Measurements from ENCODE around the gene EPM2A. TPM values are rescaled to one million over a fixed set of nuclear protein-coding genes. Genes with fewer than 3 reads are reported as not detected.

Gene EPM2A
- total RNA-seq, 2 donors from 2014 or later: 3.7 to 4.8 TPM

DNA sequence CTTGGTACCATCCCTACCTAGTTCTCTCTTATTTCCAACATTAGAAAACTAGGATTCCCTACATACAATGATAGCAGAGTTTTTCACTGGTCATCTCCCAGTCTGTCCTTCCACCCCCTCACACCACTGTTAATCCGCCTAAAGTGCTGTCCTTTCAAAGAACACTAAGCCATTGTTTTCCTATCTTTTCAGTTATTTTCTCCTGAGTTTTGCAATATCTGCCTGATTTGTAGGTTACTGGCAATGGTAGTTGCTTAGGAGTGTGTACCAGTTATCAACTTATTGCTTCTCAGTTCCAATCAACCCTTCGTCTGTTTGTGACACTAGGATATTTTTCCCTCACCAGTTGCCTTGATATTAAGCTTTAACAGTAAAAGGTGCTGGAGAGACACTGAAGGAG is 135.0 kb downstream of the EPM2A start:
- no peaks in the 10 kb centered on the region for H3K36me3 ChIP-seq

DNA sequence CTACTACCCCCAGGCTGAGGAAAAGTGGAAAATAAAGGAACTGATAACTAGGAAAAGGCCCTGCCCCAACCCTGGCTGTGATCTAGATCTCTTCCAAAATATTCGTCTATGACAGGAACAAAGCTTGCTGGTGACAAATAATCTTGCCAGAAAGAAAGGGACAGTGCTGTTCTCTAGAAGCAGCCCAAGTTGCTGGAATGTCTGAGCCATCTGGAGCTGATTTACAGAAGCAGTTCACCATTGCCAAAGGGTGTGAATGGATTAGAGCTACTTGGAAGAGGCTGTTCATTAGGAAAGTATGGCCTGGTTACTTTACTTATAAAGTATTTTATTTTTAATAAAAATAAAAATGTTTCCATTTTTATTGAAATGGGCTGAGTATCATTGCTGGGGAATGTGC is 146.3 kb downstream of the EPM2A start:
- no peak overlapping the region for H3K9ac ChIP-seq (ENCODE audit: low read depth in 2 of 2, low read length in 2 of 2)

More for the DNA sequence above, 135.0 kb downstream of the EPM2A start:
- Histone ChIP-seq H3K9me3 (no peaks in the 10 kb centered on the region), H3K27me3 (no peaks in the 10 kb centered on the region), H3K27ac (no peak overlapping the region), H3K4me1 (no peaks in the 10 kb centered on the region), H3K9ac (ENCODE audit: low read depth in 2 of 2, low read length in 2 of 2) (no peak overlapping the region), H3K4me3 (no peak overlapping the region)
- DNase-seq: no peak
- TF ChIP-seq, protein P1, sequence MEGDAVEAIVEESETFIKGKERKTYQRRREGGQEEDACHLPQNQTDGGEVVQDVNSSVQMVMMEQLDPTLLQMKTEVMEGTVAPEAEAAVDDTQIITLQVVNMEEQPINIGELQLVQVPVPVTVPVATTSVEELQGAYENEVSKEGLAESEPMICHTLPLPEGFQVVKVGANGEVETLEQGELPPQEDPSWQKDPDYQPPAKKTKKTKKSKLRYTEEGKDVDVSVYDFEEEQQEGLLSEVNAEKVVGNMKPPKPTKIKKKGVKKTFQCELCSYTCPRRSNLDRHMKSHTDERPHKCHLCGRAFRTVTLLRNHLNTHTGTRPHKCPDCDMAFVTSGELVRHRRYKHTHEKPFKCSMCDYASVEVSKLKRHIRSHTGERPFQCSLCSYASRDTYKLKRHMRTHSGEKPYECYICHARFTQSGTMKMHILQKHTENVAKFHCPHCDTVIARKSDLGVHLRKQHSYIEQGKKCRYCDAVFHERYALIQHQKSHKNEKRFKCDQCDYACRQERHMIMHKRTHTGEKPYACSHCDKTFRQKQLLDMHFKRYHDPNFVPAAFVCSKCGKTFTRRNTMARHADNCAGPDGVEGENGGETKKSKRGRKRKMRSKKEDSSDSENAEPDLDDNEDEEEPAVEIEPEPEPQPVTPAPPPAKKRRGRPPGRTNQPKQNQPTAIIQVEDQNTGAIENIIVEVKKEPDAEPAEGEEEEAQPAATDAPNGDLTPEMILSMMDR (IDR thresholded peaks at IDR 0.05): no peak
- intact Hi-C loops (cut with DNase I): no loop called here

DNA sequence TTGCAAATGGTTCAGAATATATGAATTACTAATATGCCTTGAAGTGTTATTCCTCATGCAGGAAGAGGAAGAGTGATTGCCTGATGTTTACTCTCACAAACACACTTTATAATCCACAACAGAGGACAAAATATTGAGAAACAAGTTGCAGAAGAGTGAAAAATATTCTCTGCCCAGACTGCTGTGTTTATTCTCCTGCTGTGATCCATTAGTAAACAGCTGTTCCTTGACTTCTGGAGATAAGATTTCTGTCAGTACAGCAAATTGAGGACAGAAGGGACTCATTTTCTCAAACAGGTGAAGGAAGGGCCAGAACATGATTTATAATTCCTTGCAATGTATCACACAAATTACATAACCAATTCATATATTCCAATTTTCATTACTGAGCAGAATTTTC is 148.0 kb downstream of the EPM2A start:
- Histone ChIP-seq H3K36me3 (no peaks in the 10 kb centered on the region), H3K27me3 (no peaks in the 10 kb centered on the region), H3K4me1 (no peaks in the 10 kb centered on the region), H3K4me3 (no peak overlapping the region), H3K9ac (ENCODE audit: low read depth in 2 of 2, low read length in 2 of 2) (no peak overlapping the region), H3K27ac (no peak overlapping the region), H3K9me3 (no peaks in the 10 kb centered on the region)
- intact Hi-C loops (cut with DNase I): no loop called here
- TF ChIP-seq, protein P1 (IDR thresholded peaks at IDR 0.05): no peak
- DNase-seq: no peak

More for the DNA sequence above, 146.3 kb downstream of the EPM2A start:
- H3K9me3 ChIP-seq: no peaks in the 10 kb centered on the region
- no peak overlapping the region for H3K27ac ChIP-seq
- TF ChIP-seq, protein P1 (IDR thresholded peaks at IDR 0.05): no peak
- no peak overlapping the region for H3K4me3 ChIP-seq
- no peaks in the 10 kb centered on the region for H3K27me3 ChIP-seq
- no peak for DNase-seq
- intact Hi-C loops (cut with DNase I): no loop called here
- no peaks in the 10 kb centered on the region for H3K4me1 ChIP-seq
- H3K36me3 ChIP-seq: no peaks in the 10 kb centered on the region

DNA sequence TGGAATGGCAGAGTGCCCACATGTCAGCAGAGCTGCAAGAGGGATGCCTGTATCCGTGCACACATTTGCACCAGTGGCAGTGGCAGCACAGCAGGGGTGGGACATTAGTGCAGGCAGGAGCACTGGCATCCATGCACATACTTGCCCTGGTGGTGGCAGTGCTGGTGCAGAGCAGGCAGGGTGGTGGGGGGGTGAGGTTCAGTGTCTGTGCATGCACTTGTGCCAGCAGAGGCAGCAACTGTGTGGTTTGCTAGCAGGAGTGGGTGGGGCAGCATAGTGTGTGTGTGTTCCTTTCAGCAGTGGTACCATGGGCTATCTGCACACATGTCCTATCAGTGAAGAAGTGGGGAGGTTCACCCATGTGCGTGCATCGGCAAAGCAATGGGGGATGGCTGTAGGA is 151.6 kb downstream of the EPM2A start:
- no peaks in the 10 kb centered on the region for H3K27me3 ChIP-seq
- no peak overlapping the region for H3K9ac ChIP-seq (ENCODE audit: low read depth in 2 of 2, low read length in 2 of 2)
- TF ChIP-seq, protein P1 (IDR thresholded peaks at IDR 0.05): no peak
- H3K9me3 ChIP-seq: no peaks in the 10 kb centered on the region
- DNase-seq: no peak
- no peaks in the 10 kb centered on the region for H3K36me3 ChIP-seq
- no peak overlapping the region for H3K27ac ChIP-seq
- intact Hi-C loops (cut with DNase I): no loop called here
- no peaks in the 10 kb centered on the region for H3K4me1 ChIP-seq
- no peak overlapping the region for H3K4me3 ChIP-seq

Other genes with a start within 250 kb of the EPM2A start
- gene FBXO30, start 79.3 kb upstream of the EPM2A start, total RNA-seq: 1 to 10 TPM; 5.4 to 9.0 TPM
- 10 to 100 TPM; 10.3 to 12.7 TPM for gene SHPRH, start 228.8 kb upstream of the EPM2A start, total RNA-seq

Data from colonic mucosa (tissue), 4 donors.